ENCODE data around the gene KAZN. TPM values are rescaled to one million over a fixed set of nuclear protein-coding genes. Genes with fewer than 3 reads are reported as not detected.

Gene KAZN
- total and polyA plus RNA-seq, 8 donors = 1.2 to 50.7 (median 6.8) TPM

DNA sequence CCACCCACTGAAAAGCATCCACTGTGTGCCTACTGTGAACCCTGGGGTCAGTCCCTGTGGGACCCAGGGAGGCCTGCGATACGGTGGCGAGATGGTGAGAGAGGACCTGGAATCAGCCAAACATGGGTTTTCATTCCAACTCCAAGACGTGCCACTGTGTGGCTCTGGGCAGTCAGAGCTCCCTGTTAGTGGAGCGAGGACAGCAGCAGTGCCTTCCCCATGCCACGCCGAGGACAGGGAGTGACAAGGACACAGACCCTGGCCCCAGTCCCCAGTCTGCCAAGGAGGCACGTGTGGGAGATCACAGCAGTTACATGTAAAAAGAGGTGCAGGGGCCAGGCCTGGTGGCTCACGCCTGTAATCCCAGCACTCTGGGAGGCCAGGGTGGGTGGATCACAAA, 504.2 kb downstream of the KAZN start:
- no peak for TF ChIP-seq CTCF (IDR thresholded peaks at IDR 0.05)
- TF ChIP-seq POLR2AphosphoS5 (IDR thresholded peaks at IDR 0.05) = no peak
- TF ChIP-seq POLR2A (IDR thresholded peaks at IDR 0.05) = no peak
- TF ChIP-seq EP300 (IDR thresholded peaks at IDR 0.05) = no peak
- no peaks in the 10 kb centered on the region for H3K36me3 ChIP-seq
- H3K4me3 ChIP-seq = no peak overlapping the region
- peaks cover 0 to 9% (median 0%) of the 10 kb centered on the region in 4 donors for H3K4me1 ChIP-seq
- H3K9me3 ChIP-seq = peaks cover 3 to 10% (median 8%) of the 10 kb centered on the region in 4 donors
- peaks cover 0 to 55% (median 8%) of the 10 kb centered on the region in 3 donors for H3K27me3 ChIP-seq
- no peak overlapping the region for H3K27ac ChIP-seq
- WGBS, 5 donors = 75 to 89% (median 80%) methylated on average over 5 to 9 of the region's 9 CpGs
- DNase-seq = no peak
- intact Hi-C loops (cut with DNase I; ENCODE audit: low total_unique reads) = no loop called here

DNA sequence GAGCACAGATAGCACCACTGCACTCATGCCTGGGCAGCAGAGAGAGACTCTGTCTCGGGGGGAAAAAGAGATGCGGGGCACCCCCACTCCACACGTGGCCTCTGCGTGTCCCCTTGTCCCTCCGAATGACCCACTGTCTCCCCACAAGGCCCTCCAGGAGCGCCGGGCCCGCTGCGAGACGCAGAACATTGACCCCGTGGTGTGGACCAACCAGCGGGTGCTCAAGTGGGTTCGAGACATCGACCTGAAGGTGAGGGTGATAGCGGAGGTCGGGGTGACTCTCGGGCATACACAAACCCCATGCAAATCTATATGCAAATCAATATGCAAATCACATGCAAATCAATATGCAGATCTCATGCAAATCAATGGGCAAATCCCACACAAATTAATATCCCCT, 504.7 kb downstream of the KAZN start:
- no peak overlapping the region for H3K4me3 ChIP-seq
- 90 to 96% (median 92%) methylated on average over 13 to 17 of the region's 17 CpGs for WGBS, 5 donors
- TF ChIP-seq POLR2A (IDR thresholded peaks at IDR 0.05) (no peak), EP300 (IDR thresholded peaks at IDR 0.05) (no peak), CTCF (IDR thresholded peaks at IDR 0.05) (no peak), POLR2AphosphoS5 (IDR thresholded peaks at IDR 0.05) (no peak)
- no peak for DNase-seq
- H3K36me3 ChIP-seq = no peaks in the 10 kb centered on the region
- intact Hi-C loops (cut with DNase I; ENCODE audit: low total_unique reads) = no loop called here
- H3K27me3 ChIP-seq = peaks cover 0 to 55% (median 8%) of the 10 kb centered on the region in 3 donors
- H3K27ac ChIP-seq = no peak overlapping the region
- H3K9me3 ChIP-seq = peaks cover 3 to 10% (median 8%) of the 10 kb centered on the region in 4 donors
- peaks cover 0 to 9% (median 0%) of the 10 kb centered on the region in 4 donors for H3K4me1 ChIP-seq

DNA sequence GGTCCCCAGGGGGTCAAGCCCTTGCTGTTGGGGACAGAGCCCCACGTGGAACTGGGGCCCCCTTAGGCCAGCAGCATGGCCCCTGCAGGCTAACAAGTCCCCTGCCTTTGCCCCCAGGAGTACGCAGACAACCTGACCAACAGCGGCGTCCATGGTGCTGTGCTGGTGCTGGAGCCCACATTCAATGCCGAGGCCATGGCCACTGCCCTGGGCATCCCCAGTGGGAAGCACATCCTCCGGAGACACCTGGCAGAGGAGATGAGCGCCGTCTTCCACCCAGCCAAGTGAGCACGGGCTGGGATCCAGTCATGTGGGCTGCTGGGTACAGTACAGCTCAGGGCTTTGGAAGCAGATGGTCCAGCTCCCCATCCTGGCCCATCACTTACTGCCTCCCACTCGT, 505.4 kb downstream of the KAZN start:
- Histone ChIP-seq H3K4me3 (no peak overlapping the region), H3K36me3 (no peaks in the 10 kb centered on the region), H3K9me3 (peaks cover 3 to 10% (median 8%) of the 10 kb centered on the region in 4 donors), H3K27ac (no peak overlapping the region), H3K27me3 (peaks cover 0 to 48% (median 8%) of the 10 kb centered on the region in 3 donors), H3K4me1 (peaks cover 0 to 9% (median 0%) of the 10 kb centered on the region in 4 donors)
- intact Hi-C loops (cut with DNase I; ENCODE audit: low total_unique reads) = no loop called here
- DNase-seq = no peak
- no peak for TF ChIP-seq POLR2AphosphoS5 (IDR thresholded peaks at IDR 0.05)
- no peak for TF ChIP-seq CTCF (IDR thresholded peaks at IDR 0.05)
- TF ChIP-seq EP300 (IDR thresholded peaks at IDR 0.05) = no peak
- no peak for TF ChIP-seq POLR2A (IDR thresholded peaks at IDR 0.05)
- WGBS, 5 donors = 76 to 88% (median 83%) methylated on average over 4 to 10 of the region's 10 CpGs

DNA sequence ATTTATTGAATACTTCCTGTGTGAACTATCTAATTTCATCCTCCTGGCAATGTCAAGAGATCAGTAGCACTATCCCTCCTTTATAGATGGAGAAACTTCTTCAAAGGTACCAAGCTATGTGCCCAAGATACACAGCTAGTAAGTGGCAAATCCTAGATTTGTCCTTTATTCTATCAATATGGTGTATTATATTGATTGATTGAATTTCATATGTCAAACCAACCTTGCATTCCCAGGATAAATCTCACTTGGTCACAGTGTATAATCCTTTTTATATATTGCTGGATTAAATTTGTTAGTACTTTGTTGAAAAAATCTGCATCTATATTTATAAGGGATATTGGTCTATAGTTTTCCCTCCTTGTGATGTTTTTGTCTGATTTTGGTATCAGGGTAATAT, 506.3 kb downstream of the KAZN start:
- H3K36me3 ChIP-seq = no peaks in the 10 kb centered on the region
- H3K27me3 ChIP-seq = peaks cover 0 to 41% (median 8%) of the 10 kb centered on the region in 3 donors
- peaks cover 3 to 10% (median 8%) of the 10 kb centered on the region in 4 donors for H3K9me3 ChIP-seq
- intact Hi-C loops (cut with DNase I; ENCODE audit: low total_unique reads) = no loop called here
- no peak overlapping the region for H3K27ac ChIP-seq
- no peak for DNase-seq
- TF ChIP-seq POLR2AphosphoS5 (IDR thresholded peaks at IDR 0.05) (no peak), EP300 (IDR thresholded peaks at IDR 0.05) (no peak), POLR2A (IDR thresholded peaks at IDR 0.05) (no peak), CTCF (IDR thresholded peaks at IDR 0.05) (no peak)
- no peak overlapping the region for H3K4me3 ChIP-seq
- peaks cover 0 to 9% (median 0%) of the 10 kb centered on the region in 4 donors for H3K4me1 ChIP-seq
